ENCODE data around the gene PDGFB.

GRCh38 chr22:39179401-39179827 lies 65.4 kb downstream of the PDGFB start:
- TF ChIP-seq EZH2 (IDR thresholded peaks at IDR 0.05; ENCODE audit: low read depth), result no peak
- TF ChIP-seq, protein P1, sequence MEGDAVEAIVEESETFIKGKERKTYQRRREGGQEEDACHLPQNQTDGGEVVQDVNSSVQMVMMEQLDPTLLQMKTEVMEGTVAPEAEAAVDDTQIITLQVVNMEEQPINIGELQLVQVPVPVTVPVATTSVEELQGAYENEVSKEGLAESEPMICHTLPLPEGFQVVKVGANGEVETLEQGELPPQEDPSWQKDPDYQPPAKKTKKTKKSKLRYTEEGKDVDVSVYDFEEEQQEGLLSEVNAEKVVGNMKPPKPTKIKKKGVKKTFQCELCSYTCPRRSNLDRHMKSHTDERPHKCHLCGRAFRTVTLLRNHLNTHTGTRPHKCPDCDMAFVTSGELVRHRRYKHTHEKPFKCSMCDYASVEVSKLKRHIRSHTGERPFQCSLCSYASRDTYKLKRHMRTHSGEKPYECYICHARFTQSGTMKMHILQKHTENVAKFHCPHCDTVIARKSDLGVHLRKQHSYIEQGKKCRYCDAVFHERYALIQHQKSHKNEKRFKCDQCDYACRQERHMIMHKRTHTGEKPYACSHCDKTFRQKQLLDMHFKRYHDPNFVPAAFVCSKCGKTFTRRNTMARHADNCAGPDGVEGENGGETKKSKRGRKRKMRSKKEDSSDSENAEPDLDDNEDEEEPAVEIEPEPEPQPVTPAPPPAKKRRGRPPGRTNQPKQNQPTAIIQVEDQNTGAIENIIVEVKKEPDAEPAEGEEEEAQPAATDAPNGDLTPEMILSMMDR (conservative IDR thresholded peaks at IDR 0.05), result no peak
